Ectodermal cell (in vitro differentiated cells): ENCODE measurements around the gene NTS.

ENCODE experiments used
- H3K27ac ChIP-seq: 2 replicates; pipeline ENCODE4 v1.7.0; 2013; ENCODE audit warnings: mild to moderate bottlenecking, low read depth, low read length; ENCODE audit not compliant: insufficient read depth, poor library complexity, severe bottlenecking
- H3K27me3 ChIP-seq: 2 replicates; pipeline ENCODE4 v1.7.0; 2013; ENCODE audit warnings: mild to moderate bottlenecking, low read length; ENCODE audit not compliant: insufficient read depth, control insufficient read depth, poor library complexity, severe bottlenecking
- H3K36me3 ChIP-seq: one replicate; pipeline ENCODE4 v1.7.0; 2013; ENCODE audit warnings: low read length; ENCODE audit not compliant: control insufficient read depth, insufficient read depth
- H3K4me1 ChIP-seq: one replicate; pipeline ENCODE4 v1.7.0; 2013; ENCODE audit warnings: low read length; ENCODE audit not compliant: control insufficient read depth, insufficient read depth
- H3K4me3 ChIP-seq: 2 replicates; pipeline ENCODE4 v1.7.0; 2013; ENCODE audit warnings: low read depth, low read length, control low read depth; ENCODE audit not compliant: insufficient read depth
- H3K9me3 ChIP-seq: 2 replicates; pipeline ENCODE4 v1.7.0; 2013; ENCODE audit warnings: mild to moderate bottlenecking, low read length, moderate library complexity; ENCODE audit not compliant: control insufficient read depth
- WGBS, 2 experiments: methylation state at CpG; one replicate each; pipeline ENCODE4 v1.1.7; 2013; ENCODE audit warnings: missing lambda C conversion rate in 2 of 2; 5-methylcytosine and 5-hydroxymethylcytosine counted together

The NTS gene

DNA sequence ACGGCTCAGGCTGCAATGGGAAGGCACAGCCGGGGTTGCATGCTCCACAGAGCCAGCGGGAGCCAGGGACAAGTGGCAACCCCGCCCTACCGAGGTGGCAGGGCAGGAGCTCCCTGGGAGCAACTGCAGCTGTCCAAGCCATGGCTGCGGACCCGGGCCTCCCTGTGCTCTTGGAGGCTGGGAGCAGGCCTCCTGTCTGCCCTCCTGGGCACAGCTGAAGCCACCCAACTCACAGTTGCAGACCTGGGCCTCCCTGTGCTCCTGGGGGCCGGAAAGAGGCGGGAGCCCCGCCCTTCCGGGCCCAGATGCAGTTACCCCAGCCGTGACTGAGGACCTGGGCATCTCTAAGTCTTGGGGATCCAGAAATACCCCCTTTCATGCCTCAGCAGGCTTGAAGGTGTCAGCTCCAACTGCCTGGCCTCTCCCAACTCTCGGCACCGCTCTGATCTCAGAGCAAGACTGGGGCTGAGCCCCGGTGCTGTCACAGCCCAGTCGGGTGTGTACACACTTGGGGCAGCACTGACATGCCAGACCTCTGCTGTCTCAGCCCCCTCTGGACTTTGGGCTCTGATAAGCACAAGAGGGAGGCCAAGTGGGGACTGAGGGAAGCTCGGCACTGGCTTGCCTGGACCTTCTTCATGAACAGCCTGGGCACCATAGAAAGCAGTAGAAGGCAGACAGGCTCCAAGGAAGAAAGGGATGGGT is 30.3 kb upstream of the NTS start:
- 94 to 95% methylated on average over 17 of the region's 17 CpGs for WGBS, 2 experiments
- no peaks in the 10 kb centered on the region for H3K4me1 ChIP-seq
- H3K27ac ChIP-seq: no peak overlapping the region
- H3K27me3 ChIP-seq: no peaks in the 10 kb centered on the region
- H3K9me3 ChIP-seq: no peaks in the 10 kb centered on the region
- H3K36me3 ChIP-seq: no peaks in the 10 kb centered on the region
- H3K4me3 ChIP-seq: no peak overlapping the region

DNA sequence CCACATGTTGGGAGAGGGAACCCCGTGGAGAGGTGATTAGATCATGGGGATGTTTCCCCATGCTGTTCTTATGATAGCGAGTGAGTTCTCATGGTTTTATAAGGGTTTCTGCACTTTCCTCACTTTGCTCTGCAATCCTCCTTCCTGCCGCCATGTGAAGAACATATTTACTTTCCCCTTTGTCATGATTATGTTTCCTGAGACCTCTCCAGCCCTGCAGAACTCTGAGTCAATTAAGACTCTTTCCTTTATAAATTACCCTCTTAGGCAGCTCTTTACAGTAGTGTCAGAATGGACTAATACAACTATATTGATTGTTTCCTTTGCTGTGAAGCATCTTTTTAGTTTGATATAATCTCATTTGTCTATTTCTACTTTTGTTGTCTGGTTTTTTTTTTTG is 24.8 kb upstream of the NTS start:
- no peak overlapping the region for H3K4me3 ChIP-seq
- no peaks in the 10 kb centered on the region for H3K9me3 ChIP-seq
- no peaks in the 10 kb centered on the region for H3K27me3 ChIP-seq
- no peaks in the 10 kb centered on the region for H3K36me3 ChIP-seq
- H3K4me1 ChIP-seq: no peaks in the 10 kb centered on the region
- H3K27ac ChIP-seq: no peak overlapping the region
- 63 to 68% methylated on average over 3 of the region's 3 CpGs for whole genome bisulfite sequencing, 2 experiments

DNA sequence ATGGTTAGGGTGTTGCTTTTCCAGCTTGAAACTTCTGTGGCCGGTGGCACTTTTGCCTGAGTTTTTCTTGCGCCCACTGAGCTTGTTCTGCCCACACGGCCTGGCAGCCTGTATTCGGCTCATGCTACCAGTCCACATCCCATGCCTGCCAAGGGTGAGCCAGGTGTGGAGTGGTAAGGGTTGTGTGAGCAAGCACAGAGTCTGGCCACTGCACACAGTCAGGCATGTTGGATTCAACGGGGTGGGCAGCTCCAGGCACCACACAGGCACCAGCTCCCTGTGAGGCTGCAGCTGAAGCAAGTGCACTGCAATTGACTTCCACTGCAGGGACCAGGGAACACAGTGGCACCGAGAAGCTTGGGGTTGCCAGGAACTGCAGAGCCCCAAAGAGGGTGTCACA is 18.8 kb upstream of the NTS start:
- Histone ChIP-seq H3K36me3 (no peaks in the 10 kb centered on the region), H3K27me3 (no peaks in the 10 kb centered on the region), H3K27ac (no peak overlapping the region), H3K4me1 (no peaks in the 10 kb centered on the region), H3K4me3 (no peak overlapping the region), H3K9me3 (no peaks in the 10 kb centered on the region)
- WGBS, 2 experiments: 88 to 90% methylated on average over 6 of the region's 6 CpGs

DNA sequence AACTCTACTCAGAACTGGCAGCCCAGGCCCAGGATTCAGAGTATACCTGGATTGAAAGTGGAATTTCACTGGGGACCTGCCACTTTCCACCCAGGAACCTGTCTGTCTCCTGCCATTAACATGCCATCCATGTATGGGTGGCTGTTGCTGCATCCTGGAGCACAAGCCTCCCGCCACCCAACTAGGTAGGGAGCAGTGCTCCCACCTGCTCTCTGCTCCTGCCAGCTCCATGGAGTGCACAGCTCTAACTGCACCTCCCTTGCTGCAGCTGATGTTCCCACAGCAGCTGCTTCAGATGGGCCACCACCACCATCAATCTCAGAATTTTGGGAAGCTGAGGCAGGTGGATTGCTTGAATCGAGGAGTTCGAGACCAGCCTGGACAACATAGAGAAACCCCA is 17.1 kb upstream of the NTS start:
- Histone ChIP-seq H3K4me3 (no peak overlapping the region), H3K27ac (no peak overlapping the region), H3K9me3 (no peaks in the 10 kb centered on the region), H3K27me3 (no peaks in the 10 kb centered on the region), H3K36me3 (no peaks in the 10 kb centered on the region), H3K4me1 (no peaks in the 10 kb centered on the region)
- 62 to 81% methylated on average over 3 of the region's 3 CpGs for WGBS, 2 experiments

DNA sequence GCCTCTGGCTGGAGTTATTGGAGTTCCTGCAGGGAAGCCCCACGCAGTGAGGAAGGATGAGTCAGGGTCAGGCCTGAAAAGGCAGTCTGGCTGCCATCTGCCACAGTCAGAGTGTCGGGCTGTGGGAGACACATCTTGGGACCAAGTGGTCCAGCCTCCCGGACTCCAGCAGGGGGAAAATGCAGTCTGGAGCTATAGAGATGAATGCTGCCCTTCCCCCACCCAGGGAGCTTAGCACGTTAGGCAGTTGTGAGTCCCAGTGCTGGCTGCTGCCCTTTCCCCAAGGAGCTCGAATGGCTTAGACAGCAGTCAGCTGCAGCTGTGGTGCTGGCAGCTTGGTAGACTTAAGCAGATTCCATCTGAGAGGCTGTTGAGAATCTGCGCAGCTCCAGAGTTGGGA is 8.2 kb upstream of the NTS start:
- Histone ChIP-seq H3K4me3 (no peak overlapping the region), H3K27me3 (no peaks in the 10 kb centered on the region), H3K9me3 (no peaks in the 10 kb centered on the region), H3K27ac (no peak overlapping the region), H3K36me3 (no peaks in the 10 kb centered on the region), H3K4me1 (peaks cover 6% of the 10 kb centered on the region)
- 73 to 78% methylated on average over 6 of the region's 6 CpGs for WGBS, 2 experiments

DNA sequence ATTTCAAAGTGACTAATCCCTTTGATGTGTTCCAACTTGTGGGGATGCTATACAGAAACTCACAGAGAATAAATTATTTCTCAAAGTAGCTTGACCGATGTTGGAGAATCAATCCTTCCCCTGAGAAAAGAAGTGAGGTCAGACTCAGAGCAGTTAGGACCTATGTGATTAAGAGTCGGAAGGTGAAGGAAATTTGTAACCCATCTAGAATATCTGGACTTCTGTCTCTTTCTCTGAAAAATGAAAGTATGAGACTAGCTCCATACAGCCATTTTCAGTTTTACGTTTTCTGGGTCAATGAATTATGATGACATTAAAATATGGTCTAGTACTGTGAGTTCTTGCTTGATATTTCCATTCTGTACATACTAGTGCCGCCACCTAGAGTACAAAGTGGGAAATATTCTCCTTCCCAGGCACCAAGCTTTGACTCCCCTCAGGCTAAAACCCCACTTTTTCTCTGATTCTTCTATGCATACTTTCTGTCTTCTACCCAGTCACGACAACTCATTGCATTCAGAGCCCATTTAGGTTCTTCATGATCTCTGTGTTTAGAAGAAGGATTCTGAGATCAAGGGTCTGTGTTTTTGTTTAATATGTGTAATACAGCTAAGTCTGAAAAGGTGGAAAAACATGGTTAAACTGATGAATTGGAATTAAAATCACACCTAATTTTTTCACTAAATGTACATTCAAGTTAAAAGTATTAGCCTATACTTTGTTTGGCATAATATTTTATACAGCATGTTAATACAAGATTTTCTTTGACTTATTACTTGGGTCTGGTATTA is 6.9 kb upstream of the NTS start:
- peaks cover 6% of the 10 kb centered on the region for H3K4me1 ChIP-seq
- WGBS, 2 experiments: 49 to 65% methylated on average over 3 to 5 of the region's 5 CpGs
- no peak overlapping the region for H3K27ac ChIP-seq
- H3K9me3 ChIP-seq: no peaks in the 10 kb centered on the region
- H3K27me3 ChIP-seq: no peaks in the 10 kb centered on the region
- no peaks in the 10 kb centered on the region for H3K36me3 ChIP-seq
- H3K4me3 ChIP-seq: no peak overlapping the region

DNA sequence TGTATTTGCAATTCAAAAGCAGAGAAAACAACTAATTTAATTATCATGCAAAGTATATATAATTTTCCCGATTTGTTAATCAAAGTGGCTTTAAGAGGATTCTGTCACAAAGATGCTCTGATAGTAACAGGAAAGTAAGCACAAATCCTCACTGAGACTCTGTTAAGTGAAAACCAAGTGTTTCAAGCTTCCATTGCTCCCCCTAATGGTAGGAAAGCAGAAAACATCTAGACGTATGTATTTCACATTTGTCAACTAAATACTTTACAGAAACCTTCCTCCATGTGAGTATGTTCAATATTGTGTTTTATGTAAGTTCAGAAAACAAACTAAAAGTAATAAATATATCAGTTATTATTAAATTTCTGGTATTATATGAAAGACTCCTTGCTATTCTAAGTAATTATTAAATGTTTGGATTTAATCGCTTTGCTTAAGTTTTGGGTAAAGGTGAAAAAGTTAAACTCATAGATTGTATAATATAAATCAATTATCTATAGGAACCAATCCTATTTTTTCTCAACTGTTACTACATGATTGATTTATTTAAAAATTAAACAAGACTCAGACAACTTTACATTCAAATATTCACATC is 1.5 kb upstream of the NTS start:
- 0% methylated on average over 1 of the region's 3 CpGs; no CpG with 5 or more reads in 1 of the 2 experiments for WGBS, 2 experiments
- Histone ChIP-seq H3K27me3 (no peaks in the 10 kb centered on the region), H3K36me3 (no peaks in the 10 kb centered on the region), H3K9me3 (no peaks in the 10 kb centered on the region), H3K27ac (no peak overlapping the region), H3K4me3 (no peak overlapping the region), H3K4me1 (no peaks in the 10 kb centered on the region)

DNA sequence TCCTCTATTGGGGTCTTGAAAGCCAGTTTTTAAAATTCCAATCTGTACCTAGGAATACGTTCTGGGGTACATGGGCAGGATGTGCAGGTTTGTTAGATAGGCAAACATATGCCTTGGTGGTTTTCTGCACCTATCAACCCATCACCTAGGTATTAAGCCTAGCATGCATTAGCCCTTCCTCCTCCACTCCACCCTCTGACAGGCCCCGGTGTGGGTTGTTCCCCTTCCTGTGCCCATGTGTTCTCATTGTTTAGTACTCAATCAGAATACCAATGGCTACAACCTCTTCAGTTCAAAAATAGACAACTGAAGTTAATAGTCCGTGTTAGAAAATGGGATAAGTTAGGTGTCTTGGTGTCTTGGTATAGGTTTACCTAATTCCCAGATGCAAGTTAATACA is 3.4 kb downstream of the NTS start:
- no peak overlapping the region for H3K4me3 ChIP-seq
- no peaks in the 10 kb centered on the region for H3K36me3 ChIP-seq
- no peaks in the 10 kb centered on the region for H3K27me3 ChIP-seq
- H3K9me3 ChIP-seq: no peaks in the 10 kb centered on the region
- no peaks in the 10 kb centered on the region for H3K4me1 ChIP-seq
- no peak overlapping the region for H3K27ac ChIP-seq
- WGBS, 2 experiments: 69 to 80% methylated on average over 2 to 3 of the region's 3 CpGs

DNA sequence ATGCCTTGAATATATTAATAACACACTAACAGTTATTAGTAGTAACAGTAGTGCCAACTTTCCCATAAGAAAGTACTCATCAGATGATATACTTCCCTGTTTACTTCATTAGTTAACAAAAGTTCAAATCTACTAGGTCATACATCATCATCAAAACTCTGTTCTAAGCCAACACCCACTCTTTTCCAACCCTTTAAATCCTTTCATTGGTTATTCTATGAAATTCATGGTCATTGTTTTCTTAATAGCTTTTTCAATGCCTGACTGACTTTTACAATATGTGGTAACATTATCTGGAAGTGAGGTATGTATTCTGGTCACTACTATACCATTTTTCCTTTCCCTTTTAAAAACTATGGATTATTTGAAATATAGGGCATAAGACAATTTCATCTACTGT is 9.7 kb downstream of the NTS start:
- H3K4me1 ChIP-seq: no peaks in the 10 kb centered on the region
- no peak overlapping the region for H3K4me3 ChIP-seq
- H3K27ac ChIP-seq: no peak overlapping the region
- H3K27me3 ChIP-seq: no peaks in the 10 kb centered on the region
- no peaks in the 10 kb centered on the region for H3K36me3 ChIP-seq
- H3K9me3 ChIP-seq: no peaks in the 10 kb centered on the region

DNA sequence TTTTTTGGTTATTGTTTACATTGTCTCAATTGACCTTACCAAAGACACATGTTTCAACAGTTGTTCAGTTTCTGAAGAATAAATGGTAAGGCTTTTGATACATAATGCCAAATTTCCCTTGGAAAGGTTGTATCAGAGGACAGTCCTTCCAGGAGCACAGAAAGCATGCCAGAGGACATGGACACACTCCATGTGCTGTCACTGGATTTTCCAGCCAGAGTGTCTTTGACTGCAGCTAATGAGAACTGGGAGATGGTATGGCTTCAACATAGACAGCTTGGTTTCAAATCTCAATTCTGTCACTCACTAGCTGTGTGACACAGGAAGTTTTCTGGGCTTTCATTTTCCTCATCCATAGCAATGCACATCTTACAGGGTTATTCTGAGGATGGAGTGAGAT is 20.6 kb downstream of the NTS start:
- Histone ChIP-seq H3K4me1 (no peaks in the 10 kb centered on the region), H3K9me3 (no peaks in the 10 kb centered on the region), H3K27ac (no peak overlapping the region), H3K27me3 (no peaks in the 10 kb centered on the region), H3K36me3 (no peaks in the 10 kb centered on the region), H3K4me3 (no peak overlapping the region)
